ENCODE measurements around the gene MICAL3.

The MICAL3 gene

DNA sequence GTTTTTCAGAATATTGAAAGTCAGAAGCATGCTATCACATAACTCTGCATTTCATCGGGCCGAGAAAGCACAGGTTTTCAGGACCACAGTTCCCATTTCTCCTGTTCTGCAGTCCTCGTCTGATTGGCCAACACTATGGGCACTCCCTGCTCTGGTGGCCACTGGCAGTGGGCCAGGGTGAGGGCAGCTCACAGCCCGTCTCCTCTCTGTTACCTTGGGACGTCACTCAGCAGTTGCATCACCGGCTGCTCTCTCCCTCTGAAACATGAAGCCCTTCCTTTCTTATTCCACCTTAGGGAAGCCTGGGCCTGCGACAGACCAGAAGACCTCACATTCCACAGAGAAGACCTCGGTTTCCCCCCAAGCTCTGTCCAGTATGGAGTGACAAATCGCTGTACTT lies 11.4 kb upstream of the MICAL3 start:
- Histone ChIP-seq H3K9ac (ENCODE audit: low read length) (no peak overlapping the region), H3K4me3 (ENCODE audit: low read length) (no peak overlapping the region), H3K4me2 (ENCODE audit: low read length) (no peak overlapping the region), H3K27ac (ENCODE audit: low read length) (no peak overlapping the region), H4K20me1 (ENCODE audit: insufficient read depth, low read length) (no peaks in the 10 kb centered on the region), H3K36me3 (replicated peaks; ENCODE audit: low read depth, low read length) (no peaks in the 10 kb centered on the region), H3K27me3 (ENCODE audit: low read depth, low read length) (no peaks in the 10 kb centered on the region), H3K79me2 (ENCODE audit: low read length) (no peaks in the 10 kb centered on the region), H2AFZ (ENCODE audit: low read depth, low read length) (no peak overlapping the region), H3K4me1 (ENCODE audit: low read length) (peaks cover 5% of the 10 kb centered on the region), H3K9me3 (ENCODE audit: insufficient read depth, low read length) (no peaks in the 10 kb centered on the region)
- no peak for TF ChIP-seq EZH2phosphoT487 (IDR thresholded peaks at IDR 0.05; ENCODE audit: low read depth)

DNA sequence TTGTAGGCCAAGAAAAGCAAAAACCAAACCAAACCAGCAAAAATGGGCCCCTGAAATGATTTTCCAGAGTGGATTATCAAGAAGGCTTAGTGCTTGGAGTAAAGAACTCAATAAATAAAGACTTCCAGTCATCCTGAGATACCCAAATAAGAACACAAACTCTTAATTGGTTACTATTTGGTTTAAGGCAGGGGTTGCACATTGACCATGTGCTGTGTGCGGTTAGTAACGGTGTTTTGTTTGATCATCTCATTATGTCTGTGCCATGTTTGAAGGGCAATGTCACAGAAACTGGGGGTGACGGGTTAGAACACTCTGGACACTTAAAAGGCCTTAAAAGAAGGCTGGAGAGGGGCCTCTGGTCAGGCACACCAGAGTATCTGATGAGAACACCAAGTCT lies 9.7 kb upstream of the MICAL3 start:
- H2AFZ ChIP-seq (ENCODE audit: low read depth, low read length), result no peak overlapping the region
- H3K4me2 ChIP-seq (ENCODE audit: low read length), result no peak overlapping the region
- H3K9me3 ChIP-seq (ENCODE audit: insufficient read depth, low read length), result no peaks in the 10 kb centered on the region
- TF ChIP-seq, protein P1, sequence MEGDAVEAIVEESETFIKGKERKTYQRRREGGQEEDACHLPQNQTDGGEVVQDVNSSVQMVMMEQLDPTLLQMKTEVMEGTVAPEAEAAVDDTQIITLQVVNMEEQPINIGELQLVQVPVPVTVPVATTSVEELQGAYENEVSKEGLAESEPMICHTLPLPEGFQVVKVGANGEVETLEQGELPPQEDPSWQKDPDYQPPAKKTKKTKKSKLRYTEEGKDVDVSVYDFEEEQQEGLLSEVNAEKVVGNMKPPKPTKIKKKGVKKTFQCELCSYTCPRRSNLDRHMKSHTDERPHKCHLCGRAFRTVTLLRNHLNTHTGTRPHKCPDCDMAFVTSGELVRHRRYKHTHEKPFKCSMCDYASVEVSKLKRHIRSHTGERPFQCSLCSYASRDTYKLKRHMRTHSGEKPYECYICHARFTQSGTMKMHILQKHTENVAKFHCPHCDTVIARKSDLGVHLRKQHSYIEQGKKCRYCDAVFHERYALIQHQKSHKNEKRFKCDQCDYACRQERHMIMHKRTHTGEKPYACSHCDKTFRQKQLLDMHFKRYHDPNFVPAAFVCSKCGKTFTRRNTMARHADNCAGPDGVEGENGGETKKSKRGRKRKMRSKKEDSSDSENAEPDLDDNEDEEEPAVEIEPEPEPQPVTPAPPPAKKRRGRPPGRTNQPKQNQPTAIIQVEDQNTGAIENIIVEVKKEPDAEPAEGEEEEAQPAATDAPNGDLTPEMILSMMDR (IDR thresholded peaks at IDR 0.05; ENCODE audit: low read depth, low read length), result no peak
- no peak for TF ChIP-seq EZH2phosphoT487 (IDR thresholded peaks at IDR 0.05; ENCODE audit: low read depth)
- H3K36me3 ChIP-seq (replicated peaks; ENCODE audit: low read depth, low read length), result no peaks in the 10 kb centered on the region
- peaks cover 10% of the 10 kb centered on the region for H3K4me1 ChIP-seq (ENCODE audit: low read length)
- H4K20me1 ChIP-seq (ENCODE audit: insufficient read depth, low read length), result no peaks in the 10 kb centered on the region
- no peaks in the 10 kb centered on the region for H3K79me2 ChIP-seq (ENCODE audit: low read length)
- H3K9ac ChIP-seq (ENCODE audit: low read length), result no peak overlapping the region
- no peak overlapping the region for H3K27ac ChIP-seq (ENCODE audit: low read length)
- no peak overlapping the region for H3K4me3 ChIP-seq (ENCODE audit: low read length)
- no peaks in the 10 kb centered on the region for H3K27me3 ChIP-seq (ENCODE audit: low read depth, low read length)

DNA sequence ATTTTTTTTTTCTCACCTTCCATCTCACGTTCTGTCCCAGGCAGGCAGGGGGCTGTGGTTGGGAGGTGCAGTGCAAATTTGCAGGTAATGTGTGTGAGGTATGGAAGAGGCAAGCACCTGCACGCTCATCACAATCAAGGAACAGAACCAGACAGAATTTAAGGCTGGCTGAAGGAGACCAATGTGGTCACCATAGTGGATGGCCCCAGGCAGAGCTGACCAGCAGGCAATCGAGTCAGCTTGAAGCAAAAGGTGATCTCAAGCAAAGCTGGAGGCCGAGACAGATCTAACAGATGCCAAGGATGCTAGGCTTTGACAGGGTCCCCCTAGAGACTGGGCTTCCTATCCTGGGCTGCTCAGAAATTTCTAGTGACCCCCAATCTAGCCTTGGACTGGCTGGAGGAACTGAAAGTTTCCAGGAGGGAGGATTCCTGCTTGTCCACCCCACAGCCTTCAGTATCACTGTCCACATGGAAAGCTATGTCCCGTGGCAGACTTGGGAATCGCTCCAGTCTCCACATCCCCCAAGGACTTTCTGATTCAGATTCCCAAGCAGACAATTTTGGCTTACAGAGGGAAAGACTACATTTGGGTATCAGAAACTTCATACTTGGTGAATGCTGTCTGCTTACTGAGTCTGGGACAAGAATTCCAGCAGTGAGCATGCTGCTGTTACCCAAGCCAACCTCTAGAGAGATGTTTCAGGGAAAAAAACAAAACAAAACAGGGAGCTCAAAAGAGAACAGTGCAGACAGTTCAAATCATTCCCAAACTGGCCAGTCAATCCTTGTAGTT lies 9.0 kb upstream of the MICAL3 start:
- Histone ChIP-seq H3K27me3 (ENCODE audit: low read depth, low read length) (peaks cover under 1% of the 10 kb centered on the region; the same call in 1 of the 2 replicates), H3K79me2 (ENCODE audit: low read length) (no peaks in the 10 kb centered on the region), H3K9me3 (ENCODE audit: insufficient read depth, low read length) (no peaks in the 10 kb centered on the region), H2AFZ (ENCODE audit: low read depth, low read length) (no peak overlapping the region), H3K9ac (ENCODE audit: low read length) (no peak overlapping the region), H4K20me1 (ENCODE audit: insufficient read depth, low read length) (no peaks in the 10 kb centered on the region), H3K36me3 (replicated peaks; ENCODE audit: low read depth, low read length) (no peaks in the 10 kb centered on the region), H3K27ac (ENCODE audit: low read length) (no peak overlapping the region), H3K4me1 (ENCODE audit: low read length) (peaks cover 14% of the 10 kb centered on the region), H3K4me3 (ENCODE audit: low read length) (no peak overlapping the region), H3K4me2 (ENCODE audit: low read length) (no peak overlapping the region)
- no peak for TF ChIP-seq EZH2phosphoT487 (IDR thresholded peaks at IDR 0.05; ENCODE audit: low read depth)
- TF ChIP-seq, protein P1 (IDR thresholded peaks at IDR 0.05; ENCODE audit: low read depth, low read length), result no peak

DNA sequence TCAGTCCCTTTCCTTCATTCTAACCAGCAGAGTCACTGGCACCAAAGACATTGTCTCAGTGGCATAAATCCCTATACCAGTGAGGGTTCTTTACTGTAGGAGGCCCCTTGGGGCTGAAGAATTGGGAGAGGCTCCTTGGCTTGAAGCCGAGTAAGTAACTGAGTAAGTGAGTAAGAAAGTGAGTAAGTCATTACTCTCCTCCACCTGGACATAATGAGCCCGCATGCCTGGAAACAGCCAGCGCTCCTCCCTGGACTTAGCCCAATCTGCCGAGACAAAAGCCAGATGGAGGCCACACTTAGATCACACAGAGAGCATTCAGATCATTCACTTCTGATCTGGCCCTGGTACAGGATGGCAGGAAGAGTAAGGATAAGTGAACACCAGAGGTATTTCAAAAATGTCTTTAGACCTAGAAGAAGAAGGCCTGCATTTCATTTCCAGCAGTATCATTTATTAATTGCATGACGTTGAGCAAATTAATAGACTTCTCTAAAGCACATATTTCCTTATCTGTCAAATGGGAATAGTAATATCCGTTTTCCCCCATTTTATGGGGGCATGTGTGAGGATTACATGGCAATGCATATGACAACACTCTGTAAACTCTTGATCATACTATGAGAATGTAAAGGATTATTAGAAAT lies 8.2 kb upstream of the MICAL3 start:
- H2AFZ ChIP-seq (ENCODE audit: low read depth, low read length), result no peak overlapping the region
- H3K4me1 ChIP-seq (ENCODE audit: low read length), result peaks cover 14% of the 10 kb centered on the region
- peaks cover 5% of the 10 kb centered on the region; the same call in 1 of the 2 replicates for H3K27me3 ChIP-seq (ENCODE audit: low read depth, low read length)
- no peak overlapping the region for H3K4me2 ChIP-seq (ENCODE audit: low read length)
- H3K27ac ChIP-seq (ENCODE audit: low read length), result no peak overlapping the region
- no peak for TF ChIP-seq EZH2phosphoT487 (IDR thresholded peaks at IDR 0.05; ENCODE audit: low read depth)
- TF ChIP-seq, protein P1 (IDR thresholded peaks at IDR 0.05; ENCODE audit: low read depth, low read length), result no peak
- H3K79me2 ChIP-seq (ENCODE audit: low read length), result no peaks in the 10 kb centered on the region
- H3K4me3 ChIP-seq (ENCODE audit: low read length), result no peak overlapping the region
- H4K20me1 ChIP-seq (ENCODE audit: insufficient read depth, low read length), result no peaks in the 10 kb centered on the region
- H3K9me3 ChIP-seq (ENCODE audit: insufficient read depth, low read length), result no peaks in the 10 kb centered on the region
- no peaks in the 10 kb centered on the region for H3K36me3 ChIP-seq (replicated peaks; ENCODE audit: low read depth, low read length)
- no peak overlapping the region for H3K9ac ChIP-seq (ENCODE audit: low read length)

Data from OCI-LY3 (cell line).